PC-3 (cell line): ENCODE results near the gene GPD1. TPM values are rescaled to one million over a fixed set of nuclear protein-coding genes. Genes with fewer than 3 reads are reported as not detected.
A peak's percentile ranks its signal among the peaks of the same experiment; 100 is the strongest.

ENCODE experiments used
- ATAC-seq: fragments of 200-7000 bp; cut with Tn5 transposase; 2 replicates; pipeline ENCODE4 v1.9.1; 2020; ENCODE audit warnings: mild to moderate bottlenecking, moderate library complexity
- Bru-seq: library from RNA; stranded (reverse); fragments of 400-500 nt; gene quantifications from one replicate; lab custom pipeline; 2021; lab: Mats Ljungman, UMichigan
- BruChase-seq, 2 experiments: library from RNA; stranded (reverse); fragments of 400-500 nt; gene quantifications; one replicate each; lab custom pipeline; 2021; lab: Mats Ljungman, UMichigan
- BruUV-seq: library from RNA; stranded (reverse); fragments of 400-500 nt; replicated peaks from 2 replicates; lab custom pipeline; 2021; lab: Mats Ljungman, UMichigan
- CTCF ChIA-PET: fragments of 300-600 bp; sonication (Branson Sonifier 250); formaldehyde crosslinking; loops from one replicate; lab custom pipeline; 2022; ENCODE audit warnings: antibody characterized with exemption; lab: Charles Lee
- POLR2A ChIA-PET: fragments of 300-600 bp; sonication (Branson Sonifier 250); formaldehyde crosslinking; loops from one replicate; lab custom pipeline; 2022; ENCODE audit warnings: antibody characterized with exemption; ENCODE audit not compliant: unreplicated experiment; lab: Charles Lee
- DNase-seq: peaks from one replicate; pipeline ENCODE4 v3.0.0-alpha.2; 2015
- H2AFZ ChIP-seq: fragments of 300-600 bp; sonication (generic); 2 replicates; pipeline ENCODE4 v1.6.0; 2016; ENCODE audit warnings: antibody characterized with exemption, low read length
- H3F3A ChIP-seq: fragments of 300-600 bp; sonication (generic); one replicate; pipeline ENCODE4 v1.6.0; 2017; ENCODE audit warnings: antibody characterized with exemption, low read length, control low read depth, mild to moderate bottlenecking; ENCODE audit not compliant: unreplicated experiment
- H3K27ac ChIP-seq: fragments of 300-600 bp; sonication (generic); 2 replicates; pipeline ENCODE4 v1.5.1; 2016; ENCODE audit warnings: mild to moderate bottlenecking, low read length
- H3K27me3 ChIP-seq: fragments of 300-600 bp; sonication (generic); 2 replicates; pipeline ENCODE4 v1.6.1; 2016; ENCODE audit warnings: low read length, mixed read lengths
- H3K36me3 ChIP-seq: fragments of 300-600 bp; sonication (generic); 2 replicates; pipeline ENCODE4 v1.6.1; 2016; ENCODE audit warnings: low read depth, mixed run types, low read length, mixed read lengths
- H3K4me1 ChIP-seq: fragments of 300-600 bp; sonication (generic); 2 replicates; pipeline ENCODE4 v1.5.1; 2016; ENCODE audit warnings: low read length; ENCODE audit not compliant: insufficient read depth
- H3K4me2 ChIP-seq: fragments of 300-600 bp; sonication (generic); 2 replicates; pipeline ENCODE4 v1.6.0; 2016; ENCODE audit warnings: low read length
- H3K4me3 ChIP-seq: fragments of 300-600 bp; sonication (generic); 2 replicates; pipeline ENCODE4 v1.5.1; 2016; ENCODE audit warnings: mild to moderate bottlenecking, low read length, mixed read lengths
- H3K79me2 ChIP-seq: fragments of 300-600 bp; sonication (generic); 2 replicates; pipeline ENCODE4 v1.6.1; 2017; ENCODE audit warnings: low read length, mixed read lengths
- H3K9ac ChIP-seq: fragments of 300-600 bp; sonication (generic); 2 replicates; pipeline ENCODE4 v1.6.0; 2016; ENCODE audit warnings: mild to moderate bottlenecking, low read length
- H3K9me2 ChIP-seq: fragments of 300-600 bp; sonication (generic); replicated peaks from 2 replicates; pipeline ENCODE4 v1.6.1; 2016; ENCODE audit warnings: mixed run types, low read length, mixed read lengths
- H3K9me3 ChIP-seq: fragments of 300-600 bp; sonication (generic); 2 replicates; pipeline ENCODE4 v1.6.1; 2016; ENCODE audit warnings: low read length, mixed read lengths
- H4K20me1 ChIP-seq: fragments of 300-600 bp; sonication (generic); 2 replicates; pipeline ENCODE4 v1.6.1; 2016; ENCODE audit warnings: low read length, mixed read lengths
- EZH2 ChIP-seq: fragments of 300-600 bp; sonication (generic); IDR thresholded peaks from one replicate; pipeline ENCODE4 v1.6.1; 2017; ENCODE audit warnings: antibody characterized with exemption, mild to moderate bottlenecking, low read length; ENCODE audit not compliant: unreplicated experiment
- EZH2phosphoT487 ChIP-seq: fragments of 300-600 bp; sonication (generic); IDR thresholded peaks from 2 replicates; pipeline ENCODE4 v1.6.1; 2018; ENCODE audit warnings: mild to moderate bottlenecking, antibody characterized with exemption, low read length, borderline replicate concordance
- intact Hi-C: fragments of 100-400 bp; cut with micrococcal nuclease; formaldehyde crosslinking; loops from 2 replicates; pipeline ENCODE4 v1.9.0; 2023
- long read RNA-seq: library from polyadenylated mRNA; unstranded; transcript quantifications from one replicate; pipeline ENCODE4 v2.0.0, GENCODE V29; 2021; ENCODE audit not compliant: unreplicated experiment
- total RNA-seq: library from RNA; depleted of rRNA; stranded (reverse); fragments of >200 nt; gene quantifications from 2 replicates; pipeline ENCODE4 v1.2.3, GENCODE V29; 2014; rRNA removed
- TF ChIP-seq, protein P1 (sequence below): fragments of 300-600 bp; sonication (generic); conservative IDR thresholded peaks from 2 replicates; pipeline ENCODE4 v1.5.1; 2017; ENCODE audit warnings: antibody characterized with exemption, low read depth, mild to moderate bottlenecking, low read length

The GPD1 gene
- total RNA-seq, result 0.11 and 0.40 TPM in 2 replicates
- Bru-seq, nascent RNA, result percentile 28 among the genes with signal in this experiment
- BruChase-seq, experiment 1, labeled RNA remaining after a 6-hour chase, result percentile 29 among the genes with signal in this experiment
- BruChase-seq, experiment 2, labeled RNA remaining after a 2-hour chase, result percentile 33 among the genes with signal in this experiment
- long read RNA-seq, partial matches to known transcripts, result 1 of 4 reads
- long read RNA-seq, other reads (novel, unspliced or antisense), result 1 of 4 reads

DNA sequence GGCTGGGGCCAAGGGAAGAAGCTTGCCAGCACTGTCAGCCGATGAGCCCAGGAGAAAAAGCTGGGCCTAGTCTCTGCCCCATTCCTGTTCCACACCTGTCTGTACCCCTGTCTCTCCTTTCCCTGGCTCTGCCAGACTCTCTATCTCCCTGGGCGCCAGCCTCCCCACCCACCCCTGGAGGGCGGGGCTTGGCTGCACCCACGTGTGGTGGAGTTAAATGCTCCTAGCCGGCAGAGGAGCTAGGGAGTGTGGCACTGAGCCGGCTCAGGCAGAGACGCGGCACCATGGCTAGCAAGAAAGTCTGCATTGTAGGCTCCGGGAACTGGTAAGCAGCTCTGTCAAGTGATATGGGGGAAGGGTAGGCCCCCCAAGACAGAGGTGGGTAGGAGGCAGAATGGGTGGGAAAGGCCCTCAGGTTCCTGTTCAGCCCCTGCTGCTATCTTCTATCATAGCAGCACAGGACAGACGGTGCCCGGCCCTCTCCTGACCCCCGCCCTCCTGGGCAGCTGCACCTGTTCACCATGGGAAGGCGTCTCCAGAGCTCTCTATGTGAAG, at the start of gene GPD1:
Gene GPD1 (plus strand): TSS at position 242 of the 555 bp plus-strand sequence. CDS start 43 bp downstream, at position 285.
- Histone ChIP-seq H3K9me3 (no peaks in the 10 kb centered on the region), H3K27ac (no peak within 1 kb of the TSS), H3K4me2 (no peak within 1 kb of the TSS), H3K79me2 (no peaks in the 10 kb centered on the region), H4K20me1 (no peaks in the 10 kb centered on the region), H3K36me3 (peaks cover 12% of the 10 kb centered on the region), H3F3A (no peaks in the 10 kb centered on the region), H3K9ac (no peak within 1 kb of the TSS), H3K9me2 (no peaks in the 10 kb centered on the region), H3K27me3 (no peaks in the 10 kb centered on the region), H2AFZ (no peak within 1 kb of the TSS), H3K4me1 (peaks cover 12% of the 10 kb centered on the region), H3K4me3 (no peak within 1 kb of the TSS)
- intact Hi-C loops, result no loop called here
- TF ChIP-seq EZH2, result no peak
- BruUV-seq, result no TSS peak
- ATAC-seq (peak; percentile 79), DNase-seq (peak; percentile 50)
- ChIA-PET POLR2A (interaction anchor here (0.5 to 0.7 kb wide), 4 partner anchors 19 to 117 kb away, joined by 3 to 4 read pairs (median 3); partner anchors contain the start of gene CERS5), CTCF (interaction anchor here (0.6 to 1.2 kb wide), 3 partner anchors 16 to 226 kb away, joined by 3 to 4 read pairs (median 3); partner anchors contain the start of gene SMARCD1)

DNA sequence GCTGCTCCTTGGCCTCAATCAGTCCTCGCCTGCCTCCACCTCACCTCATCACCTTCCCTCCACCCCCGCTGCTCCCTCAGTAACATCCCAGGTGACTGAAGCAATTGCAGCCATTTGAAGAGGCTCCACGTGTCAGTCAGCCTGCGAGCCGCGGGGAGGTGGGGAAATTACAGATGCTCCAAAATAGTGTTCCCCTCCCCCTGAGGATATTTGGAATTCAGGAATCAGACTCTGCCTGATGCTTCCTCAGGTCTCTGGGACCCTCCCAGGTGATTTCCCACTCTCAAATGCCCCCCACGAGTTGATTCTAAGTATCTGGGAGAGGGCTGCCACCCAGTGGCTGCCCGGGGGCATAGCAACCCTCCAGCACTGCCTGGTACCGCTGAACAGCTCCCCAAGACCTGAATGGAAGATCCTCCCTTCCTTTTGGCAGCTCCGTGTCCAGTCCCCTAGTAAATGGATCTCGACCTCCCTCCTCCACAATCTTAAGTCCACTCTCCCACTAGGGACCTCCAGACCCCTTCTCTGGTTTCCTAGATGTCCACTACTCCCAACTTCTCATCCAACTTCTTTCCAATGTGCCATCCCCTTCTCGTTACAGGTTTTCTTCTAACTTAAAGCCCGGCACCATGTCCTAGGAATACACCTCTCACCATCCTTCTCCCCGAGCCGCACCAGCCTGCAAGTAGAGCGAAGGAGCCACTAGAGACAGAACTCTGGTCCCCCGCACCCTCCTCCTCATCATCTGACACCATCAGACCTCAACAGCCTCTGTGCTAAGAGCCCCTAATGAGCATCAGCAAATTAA, 47.8 kb upstream of the GPD1 start:
- CTCF ChIA-PET, result interaction anchor here (0.5 to 1.4 kb wide), 6 partner anchors 9 to 393 kb away, joined by 3 to 22 read pairs (median 5); partner anchors contain the start of gene COX14
- no peaks in the 10 kb centered on the region for H3K9me2 ChIP-seq
- no peaks in the 10 kb centered on the region for H3K27me3 ChIP-seq
- no TSS peak for BruUV-seq
- TF ChIP-seq, protein P1, sequence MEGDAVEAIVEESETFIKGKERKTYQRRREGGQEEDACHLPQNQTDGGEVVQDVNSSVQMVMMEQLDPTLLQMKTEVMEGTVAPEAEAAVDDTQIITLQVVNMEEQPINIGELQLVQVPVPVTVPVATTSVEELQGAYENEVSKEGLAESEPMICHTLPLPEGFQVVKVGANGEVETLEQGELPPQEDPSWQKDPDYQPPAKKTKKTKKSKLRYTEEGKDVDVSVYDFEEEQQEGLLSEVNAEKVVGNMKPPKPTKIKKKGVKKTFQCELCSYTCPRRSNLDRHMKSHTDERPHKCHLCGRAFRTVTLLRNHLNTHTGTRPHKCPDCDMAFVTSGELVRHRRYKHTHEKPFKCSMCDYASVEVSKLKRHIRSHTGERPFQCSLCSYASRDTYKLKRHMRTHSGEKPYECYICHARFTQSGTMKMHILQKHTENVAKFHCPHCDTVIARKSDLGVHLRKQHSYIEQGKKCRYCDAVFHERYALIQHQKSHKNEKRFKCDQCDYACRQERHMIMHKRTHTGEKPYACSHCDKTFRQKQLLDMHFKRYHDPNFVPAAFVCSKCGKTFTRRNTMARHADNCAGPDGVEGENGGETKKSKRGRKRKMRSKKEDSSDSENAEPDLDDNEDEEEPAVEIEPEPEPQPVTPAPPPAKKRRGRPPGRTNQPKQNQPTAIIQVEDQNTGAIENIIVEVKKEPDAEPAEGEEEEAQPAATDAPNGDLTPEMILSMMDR, result peak; percentile 95
- no peak for TF ChIP-seq EZH2
- TF ChIP-seq EZH2phosphoT487, result no peak
- peak overlapping the region; percentile 94 for H3K4me2 ChIP-seq
- POLR2A ChIA-PET, result no interaction called here
- no peaks in the 10 kb centered on the region for H3K9me3 ChIP-seq
- intact Hi-C loops, result loop anchor here (1.0 to 5.0 kb wide), 4 partner anchors 81 to 279 kb away; no protein-coding TSS in a partner anchor
- H3K4me1 ChIP-seq, result peaks cover 11% of the 10 kb centered on the region
- no peaks in the 10 kb centered on the region for H4K20me1 ChIP-seq
- peak; percentile 58 for DNase-seq
- peak; percentile 35 for ATAC-seq
- peak overlapping the region; percentile 39; the same call in 1 of the 2 replicates for H3K4me3 ChIP-seq
- H3K9ac ChIP-seq, result peak overlapping the region; percentile 6; the same call in 1 of the 2 replicates
- H3F3A ChIP-seq, result no peaks in the 10 kb centered on the region
- H2AFZ ChIP-seq, result peak overlapping the region; percentile 87
- no peak overlapping the region for H3K27ac ChIP-seq
- no peaks in the 10 kb centered on the region for H3K79me2 ChIP-seq
- no peaks in the 10 kb centered on the region for H3K36me3 ChIP-seq

DNA sequence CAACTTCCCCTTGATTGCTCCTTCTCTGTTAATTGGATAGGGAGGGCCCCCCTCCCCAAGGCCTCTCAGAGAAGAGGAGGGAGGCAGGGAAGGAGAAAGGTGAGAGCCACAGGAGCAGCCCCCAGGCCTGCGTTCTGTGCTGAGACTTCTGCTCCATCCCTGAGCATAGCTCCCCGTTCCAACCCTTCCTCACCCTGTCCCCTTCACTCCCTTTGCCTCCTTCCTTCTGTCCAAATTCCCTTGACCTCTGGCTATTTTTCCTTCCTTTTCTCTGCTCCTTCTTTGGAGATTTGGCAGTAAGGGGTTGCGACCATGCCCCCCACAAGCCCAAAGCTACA, 47.2 kb upstream of the GPD1 start:
- H4K20me1 ChIP-seq, result no peaks in the 10 kb centered on the region
- peak overlapping the region; percentile 94 for H3K4me2 ChIP-seq
- H3K9ac ChIP-seq, result peak overlapping the region; percentile 33
- no peak for ATAC-seq
- peaks cover 11% of the 10 kb centered on the region for H3K4me1 ChIP-seq
- H3K4me3 ChIP-seq, result peak overlapping the region; percentile 75
- BruUV-seq, result no TSS peak
- H3K27me3 ChIP-seq, result no peaks in the 10 kb centered on the region
- ChIA-PET POLR2A (no interaction called here), CTCF (interaction anchor here (0.5 to 1.4 kb wide), 6 partner anchors 9 to 394 kb away, joined by 3 to 22 read pairs (median 5); partner anchors contain the start of gene COX14)
- no peaks in the 10 kb centered on the region for H3K36me3 ChIP-seq
- no peak overlapping the region for H3K27ac ChIP-seq
- DNase-seq, result no peak
- H2AFZ ChIP-seq, result peak overlapping the region; percentile 87
- H3F3A ChIP-seq, result no peaks in the 10 kb centered on the region
- no peaks in the 10 kb centered on the region for H3K79me2 ChIP-seq
- TF ChIP-seq EZH2 (no peak), EZH2phosphoT487 (no peak)
- TF ChIP-seq, protein P1, result no peak
- H3K9me3 ChIP-seq, result no peaks in the 10 kb centered on the region
- no peaks in the 10 kb centered on the region for H3K9me2 ChIP-seq
- intact Hi-C loops, result loop anchor here (1.0 to 5.0 kb wide), 4 partner anchors 82 to 279 kb away; no protein-coding TSS in a partner anchor
